A549 treated with ZK216348 at 1 μM for 4 hours (cell line): ENCODE results near the gene ZNF443. TPM values are rescaled to one million over a fixed set of nuclear protein-coding genes. Genes with fewer than 3 reads are reported as not detected.

Experiments used
- total RNA-seq: library from RNA; stranded (reverse); fragments of 200-300 nt; extraction: Qiagen RNA extraction; gene quantifications from 5 replicates; pipeline ENCODE4 v1.2.3, GENCODE V29; 2022; ENCODE audit warnings: low read depth

Gene ZNF443
- total RNA-seq: 0.85 to 1.6 TPM (median 1.1 TPM) in 5 replicates

GRCh38 chr19:12440541-12441316, at the start of gene ZNF443:
TSS of gene ZNF443 (minus strand) at chr19:12441021. CDS start at chr19:12440914, 107 bp downstream.

GRCh38 chr19:12484371-12485051, 43.7 kb upstream of the ZNF443 start, which contains the start of gene ZNF709:
TSS of gene ZNF709 (minus strand) at chr19:12484816. CDS start at chr19:12484657, 159 bp downstream.

DNA sequence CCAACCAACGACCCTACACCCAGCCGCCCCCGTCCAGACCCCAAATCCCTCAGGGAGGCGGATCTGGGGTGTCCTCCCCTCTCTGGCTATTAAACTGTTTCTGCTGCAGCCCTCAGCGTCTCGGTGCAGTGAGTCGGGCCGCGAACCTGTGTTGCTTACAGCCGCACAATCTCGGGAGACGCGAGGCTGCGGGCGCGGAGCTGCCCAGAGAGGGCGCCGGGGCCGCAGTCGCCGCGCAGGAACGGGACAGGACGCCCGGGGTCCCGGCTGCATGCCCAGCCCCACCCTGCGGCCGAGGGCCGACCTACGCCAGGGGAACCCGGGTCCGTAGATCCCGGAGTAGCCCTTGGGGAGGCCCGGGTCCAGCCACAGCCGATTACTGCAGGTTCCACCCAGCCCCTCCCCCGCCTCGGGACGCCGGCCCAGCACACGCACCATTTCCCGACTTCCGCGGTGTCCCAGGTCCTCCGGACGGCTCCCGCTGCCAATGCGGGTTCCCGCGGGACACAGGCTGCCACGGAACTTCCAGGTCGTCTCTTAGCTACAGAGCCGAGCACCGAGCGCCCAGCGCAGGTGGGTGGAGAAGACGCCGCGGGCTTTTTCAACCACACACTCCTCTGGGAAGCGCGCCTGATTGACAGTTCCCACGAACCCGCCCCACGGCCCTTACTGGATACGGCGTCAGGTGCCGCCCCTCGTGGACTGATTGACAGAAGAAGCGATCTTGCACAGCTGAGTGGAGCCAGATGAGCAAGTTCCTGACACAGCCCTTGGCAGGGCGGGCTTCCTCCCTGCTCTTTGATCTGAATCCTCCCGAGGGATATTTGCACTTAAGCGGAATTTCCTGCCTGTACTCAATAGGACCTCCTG, 40.0 kb downstream of the ZNF443 start, which contains the start of gene ZNF799:
Gene ZNF799, minus strand, starts transcription at position 639 of the 870 bp plus-strand sequence. Its CDS starts 201 bp downstream, at position 438.

Other genes with a start within 250 kb of the ZNF443 start
- gene ZNF44, start 146.1 kb downstream of the ZNF443 start, total RNA-seq: 0.68 to 1.3 TPM (median 0.85 TPM) in 5 replicates
- gene ZNF563, start 107.4 kb downstream of the ZNF443 start, total RNA-seq: not detected in 5 replicates
- not detected in 5 replicates for gene ZNF442, start 75.3 kb downstream of the ZNF443 start, total RNA-seq
- gene ZNF799, start 39.8 kb downstream of the ZNF443 start, total RNA-seq: 1.3 to 2.2 TPM (median 1.6 TPM) in 5 replicates
- not detected in 5 replicates for gene ZNF709, start 43.8 kb upstream of the ZNF443 start, total RNA-seq
- gene ZNF564, start 110.5 kb upstream of the ZNF443 start, total RNA-seq: 1.8 to 2.6 TPM (median 2.0 TPM) in 5 replicates
- gene ZNF490, start 169.8 kb upstream of the ZNF443 start, total RNA-seq: 0.49 to 1.3 TPM (median 0.65 TPM) in 5 replicates
- 3.9 to 5.7 TPM (median 4.9 TPM) in 5 replicates for gene ZNF791, start 169.9 kb upstream of the ZNF443 start, total RNA-seq
- gene MAN2B1, start 225.7 kb upstream of the ZNF443 start, total RNA-seq: 12.3 to 25.9 TPM (median 21.0 TPM) in 5 replicates
- 8.8 to 11.9 TPM (median 11.3 TPM) in 5 replicates for gene WDR83, start 225.8 kb upstream of the ZNF443 start, total RNA-seq
- gene DHPS, start 240.9 kb upstream of the ZNF443 start, total RNA-seq: 29.3 to 58.1 TPM (median 49.9 TPM) in 5 replicates
- gene GNG14, start 247.0 kb upstream of the ZNF443 start, total RNA-seq: not detected in 5 replicates